ENCODE data around the gene ZC3H7B. TPM values are rescaled to one million over a fixed set of nuclear protein-coding genes. Genes with fewer than 3 reads are reported as not detected.

ZC3H7B gene
- total RNA-seq, 2 donors from 2014 or later = 35.0 to 39.3 TPM

- ATAC-seq (no peak), DNase-seq (no peak)
- intact Hi-C loops (cut with DNase I) = no loop called here
Measured at GRCh38 chr22:41310336-41310735, 9.0 kb downstream of the ZC3H7B start.

GRCh38 chr22:41311487-41311886, 10.2 kb downstream of the ZC3H7B start:
- ATAC-seq (no peak), DNase-seq (no peak)
- intact Hi-C loops (cut with DNase I) = no loop called here

DNA sequence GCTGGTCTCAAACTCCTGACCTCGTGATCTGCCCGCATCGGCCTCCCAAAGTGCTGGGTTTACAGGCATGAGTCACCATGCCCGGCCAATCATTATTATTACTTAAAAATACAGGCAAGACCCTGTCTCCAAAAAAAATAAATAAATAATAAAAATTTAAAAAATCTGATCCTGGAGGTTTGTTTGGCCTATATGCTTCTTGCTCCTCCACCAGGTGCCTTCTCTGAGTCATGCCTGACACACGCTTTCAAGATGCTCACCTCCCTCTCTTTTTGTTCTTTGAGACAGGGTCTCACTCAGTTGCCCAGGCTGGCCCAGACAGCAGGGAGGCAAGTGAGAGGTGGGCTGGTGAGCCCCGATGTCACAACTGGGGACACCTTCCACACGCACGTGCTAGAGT, 13.5 kb downstream of the ZC3H7B start:
- ATAC-seq (no peak), DNase-seq (no peak)
- intact Hi-C loops (cut with DNase I) = no loop called here

DNA sequence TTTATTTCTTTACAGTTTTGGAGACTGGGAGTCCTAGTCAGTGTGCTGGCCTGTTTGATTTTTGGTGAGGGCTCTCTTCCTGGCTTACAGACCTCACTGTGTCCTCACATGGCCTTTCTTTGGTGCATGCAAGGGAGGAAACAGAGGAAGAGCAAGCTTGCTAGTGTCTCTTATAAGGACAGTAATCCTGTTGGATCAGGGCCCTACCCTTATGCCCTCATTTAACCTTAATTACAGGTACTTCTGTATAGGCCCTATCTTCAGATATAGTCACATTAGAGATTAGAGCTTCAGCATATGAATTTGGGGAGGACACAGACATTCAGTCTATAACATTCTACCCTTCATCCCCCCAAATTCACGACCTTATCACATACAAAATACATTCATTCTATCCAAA, 14.3 kb downstream of the ZC3H7B start:
- DNase-seq (no peak), ATAC-seq (no peak)
- intact Hi-C loops (cut with DNase I) = no loop called here

DNA sequence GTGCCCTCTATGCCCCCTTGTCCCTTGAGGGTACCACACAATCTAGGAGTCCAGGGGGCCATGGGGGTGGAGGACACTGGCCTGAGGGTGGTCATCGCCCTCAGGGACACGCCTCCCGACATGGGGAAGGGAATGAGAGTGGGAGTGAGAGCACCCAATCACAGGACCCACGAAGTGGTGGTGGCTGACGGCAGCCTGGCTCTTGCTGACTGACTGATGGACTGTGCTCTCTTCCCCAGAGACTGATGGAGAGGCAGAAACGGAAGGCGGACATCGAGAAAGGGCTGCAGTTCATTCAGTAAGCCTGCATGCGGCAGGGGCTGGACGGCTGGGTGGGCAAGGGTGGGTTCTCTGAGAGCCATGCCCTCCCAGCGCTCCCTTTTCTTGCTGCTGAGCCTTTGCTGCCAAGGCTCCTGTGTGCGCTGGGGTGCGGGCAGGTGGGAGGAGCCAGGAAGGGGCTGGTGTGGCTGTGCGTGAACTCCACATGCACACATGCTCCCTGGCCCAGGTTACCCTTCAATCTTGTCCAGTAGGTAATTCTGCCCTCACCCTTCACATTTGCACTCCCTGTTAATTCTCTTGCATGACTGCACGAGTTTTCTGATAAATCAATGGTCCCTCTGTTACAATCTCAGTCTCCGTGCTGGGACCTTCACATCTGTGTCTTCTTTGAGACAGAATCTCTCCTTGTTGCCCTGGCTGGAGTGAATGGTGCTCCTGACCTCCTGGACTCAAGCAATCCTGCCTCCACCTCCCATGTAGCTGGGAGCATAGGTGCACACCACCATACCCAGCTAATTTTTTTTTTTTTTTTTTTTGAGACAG, 19.3 kb downstream of the ZC3H7B start:
- ATAC-seq (no peak), DNase-seq (no peak)
- intact Hi-C loops (cut with DNase I) = no loop called here

DNA sequence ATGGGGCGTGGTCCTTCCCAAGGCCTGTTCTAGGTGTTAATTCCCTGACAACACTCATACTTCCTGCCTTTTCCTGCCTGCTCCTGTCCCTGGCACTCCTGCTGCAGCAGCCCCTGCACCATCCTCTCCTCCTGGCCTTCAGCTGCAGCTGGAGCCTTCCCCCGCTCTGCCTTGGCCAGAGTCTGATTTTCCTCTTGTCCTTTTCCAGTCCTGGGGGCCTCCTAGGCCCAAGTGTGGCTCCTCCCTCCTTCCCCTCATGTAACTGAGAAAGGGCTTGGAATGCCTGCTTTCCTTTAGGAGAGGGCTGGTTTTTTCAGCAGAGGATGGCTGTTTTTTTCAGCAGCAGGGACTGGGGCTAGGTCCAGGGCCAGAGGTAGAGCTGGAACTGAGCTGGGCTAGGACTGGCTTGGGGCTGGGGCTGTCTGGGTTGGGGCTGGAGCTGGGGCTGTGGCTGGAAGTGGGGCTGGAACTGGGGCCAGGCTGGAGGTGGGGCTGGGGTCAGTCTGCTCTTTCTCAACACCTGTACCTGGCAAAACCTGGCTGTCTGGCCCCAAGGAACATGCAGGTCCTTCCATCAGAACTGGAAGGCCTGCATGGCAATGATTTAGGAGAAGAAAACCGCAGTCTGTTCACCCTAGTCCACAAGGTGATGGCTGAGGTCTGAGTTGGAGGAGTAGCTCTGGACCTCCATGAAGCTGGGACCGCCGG, 23.6 kb downstream of the ZC3H7B start:
- DNase-seq = no peak
- ATAC-seq = no peak
- intact Hi-C loops (cut with DNase I) = no loop called here

GRCh38 chr22:41327124-41327523, 25.8 kb downstream of the ZC3H7B start:
- intact Hi-C loops (cut with DNase I) = no loop called here
- no peak for DNase-seq

GRCh38 chr22:41330169-41330568, 28.8 kb downstream of the ZC3H7B start:
- intact Hi-C loops (cut with DNase I) = no loop called here
- DNase-seq (no peak), ATAC-seq (no peak)

More at GRCh38 chr22:41327124-41327523, 25.8 kb downstream of the ZC3H7B start:
- ATAC-seq = peak in 1 of 2 donors; percentile 19

GRCh38 chr22:41332217-41332939, 31.1 kb downstream of the ZC3H7B start:
- no peak for DNase-seq
- intact Hi-C loops (cut with DNase I) = no loop called here

DNA sequence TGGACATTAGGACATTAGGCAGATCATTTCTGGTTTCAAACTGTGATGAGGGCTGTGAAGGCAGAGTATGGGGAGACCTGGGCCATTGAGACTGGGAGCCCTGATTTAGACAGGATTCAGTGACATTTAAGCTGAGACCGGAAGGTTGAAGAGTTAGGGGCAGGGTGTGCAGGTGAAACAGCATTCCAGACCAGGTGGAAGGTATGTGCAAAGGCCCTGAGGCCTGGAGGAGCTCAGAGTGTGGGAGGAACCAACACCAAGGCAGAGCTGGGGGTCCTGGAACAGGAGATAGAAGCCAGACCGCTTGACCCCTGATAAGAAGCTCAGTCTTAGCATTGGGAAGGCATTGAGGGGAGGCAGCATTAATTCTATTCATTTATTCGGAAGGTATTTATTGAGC, 32.5 kb downstream of the ZC3H7B start:
- ATAC-seq = no peak
- intact Hi-C loops (cut with DNase I) = no loop called here
- DNase-seq = no peak

More at GRCh38 chr22:41332217-41332939, 31.1 kb downstream of the ZC3H7B start:
- ATAC-seq = no peak

DNA sequence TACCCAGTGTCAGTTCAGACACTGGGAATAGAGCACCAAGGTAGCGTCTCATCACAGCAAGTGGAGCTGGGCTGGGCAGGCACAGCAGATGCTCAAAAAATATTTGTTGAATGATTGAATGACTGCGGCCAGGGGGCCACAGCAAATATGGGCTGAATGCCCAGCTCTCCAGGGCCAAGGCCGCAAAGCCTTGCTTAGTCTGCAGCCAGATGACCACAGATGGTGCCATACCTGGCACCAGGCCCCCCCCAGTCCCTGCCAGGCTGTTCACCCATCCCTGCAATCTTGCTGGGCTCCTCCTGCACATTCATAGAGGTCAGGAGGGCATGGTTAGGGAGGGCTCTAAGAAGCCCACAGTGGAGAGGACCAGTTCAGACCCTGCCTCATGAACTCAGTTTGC, 32.9 kb downstream of the ZC3H7B start:
- DNase-seq (no peak), ATAC-seq (peak; percentile 33 to 36)
- intact Hi-C loops (cut with DNase I) = no loop called here

DNA sequence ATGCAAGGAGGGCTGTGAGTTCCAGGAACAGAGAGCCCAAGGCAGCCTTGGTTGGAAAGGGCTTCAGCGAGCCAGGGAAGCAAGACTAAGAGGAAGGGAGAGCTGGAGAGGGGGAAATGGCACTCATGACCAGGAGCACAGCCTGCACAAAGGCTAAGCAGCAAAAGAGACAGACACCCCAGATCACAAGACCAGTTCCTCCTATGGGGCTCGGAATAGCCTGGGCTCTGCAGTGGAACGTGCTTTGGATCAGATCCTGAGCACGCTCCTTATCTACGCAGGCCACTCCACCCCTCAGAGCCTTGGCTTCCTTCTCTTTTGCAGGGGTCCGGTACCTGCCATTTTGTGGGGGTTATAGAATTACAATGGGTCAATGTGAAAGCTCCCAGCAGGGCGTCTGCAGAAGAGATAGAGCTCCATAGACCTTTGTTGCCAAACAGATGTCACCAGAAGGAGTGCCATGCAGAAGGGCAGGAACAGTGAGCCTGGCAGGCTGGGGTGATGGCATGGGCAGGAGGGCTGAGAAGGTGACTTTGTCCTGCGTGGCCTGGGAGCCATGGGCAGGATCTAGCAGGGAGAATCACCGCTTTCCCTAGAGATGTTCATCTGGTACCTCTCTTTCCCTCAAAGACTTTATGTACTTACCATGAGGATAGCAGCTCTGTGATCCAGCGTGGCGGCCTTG, 33.8 kb downstream of the ZC3H7B start:
- intact Hi-C loops (cut with DNase I) = no loop called here
- ATAC-seq (peak; percentile 26 to 51), DNase-seq (no peak)

- intact Hi-C loops (cut with DNase I) = no loop called here
- DNase-seq (no peak), ATAC-seq (no peak)
Measured at GRCh38 chr22:41338614-41339212, 37.4 kb downstream of the ZC3H7B start.

DNA sequence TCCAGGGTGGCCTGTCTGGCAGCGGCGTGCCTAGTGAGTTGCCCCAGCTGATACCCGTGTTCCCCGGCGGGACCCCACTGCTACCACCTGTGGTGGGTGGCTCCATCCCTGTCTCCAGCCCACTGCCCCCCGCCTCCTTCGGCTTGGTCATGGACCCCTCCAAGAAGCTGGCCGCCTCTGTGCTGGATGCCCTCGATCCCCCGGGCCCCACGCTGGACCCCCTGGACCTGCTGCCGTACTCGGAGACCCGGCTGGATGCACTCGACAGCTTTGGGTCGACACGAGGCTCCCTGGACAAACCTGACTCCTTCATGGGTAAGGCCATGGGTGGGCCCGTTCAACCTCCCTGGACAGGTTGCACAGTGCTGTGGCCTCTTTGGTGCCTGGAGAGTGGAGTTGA, 38.5 kb downstream of the ZC3H7B start:
- ATAC-seq (no peak), DNase-seq (no peak)
- intact Hi-C loops (cut with DNase I) = no loop called here

DNA sequence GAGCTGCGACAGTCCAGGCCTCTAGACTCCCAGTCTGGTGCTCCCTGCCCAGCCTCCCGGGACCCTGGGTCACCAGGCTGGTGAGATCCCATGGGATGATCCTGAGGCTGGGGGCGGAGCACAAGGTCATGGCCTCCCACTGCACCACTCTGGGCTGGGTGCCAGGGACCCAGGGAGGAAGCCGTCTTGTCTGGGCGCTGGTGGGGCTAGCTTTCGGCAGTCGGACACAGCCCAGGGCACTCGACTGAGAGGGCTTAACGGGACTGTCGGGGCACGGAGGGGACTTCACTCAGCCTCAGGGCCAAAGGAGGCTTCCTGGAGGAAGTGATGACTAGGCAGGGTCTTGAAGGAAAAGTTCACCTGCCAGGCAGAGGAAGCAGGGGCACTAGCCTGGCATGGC, 39.0 kb downstream of the ZC3H7B start:
- DNase-seq (no peak), ATAC-seq (no peak)
- intact Hi-C loops (cut with DNase I) = no loop called here

- ATAC-seq (no peak), DNase-seq (no peak)
- intact Hi-C loops (cut with DNase I) = no loop called here
Measured at GRCh38 chr22:41341012-41341411, 39.7 kb downstream of the ZC3H7B start.

DNA sequence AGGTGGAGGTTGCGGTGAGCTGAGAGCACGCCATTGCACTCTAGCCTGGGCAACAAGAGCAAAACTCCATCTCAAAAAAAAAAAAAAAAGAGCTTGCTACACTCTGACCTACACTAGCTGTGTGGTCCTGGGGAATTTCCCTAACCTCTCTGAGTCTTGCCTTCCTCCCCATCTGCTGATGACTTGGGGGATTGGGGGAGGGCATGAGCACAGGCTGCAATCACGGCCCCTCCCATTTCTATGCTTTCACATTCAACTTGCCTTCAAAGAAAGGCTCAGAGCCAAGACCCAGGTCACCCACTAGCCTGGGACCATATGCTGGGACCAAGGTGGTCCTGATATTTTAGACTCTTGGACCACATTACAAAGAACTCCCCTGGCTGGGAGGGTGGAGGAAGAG, 40.7 kb downstream of the ZC3H7B start:
- no peak for ATAC-seq
- no peak for DNase-seq
- intact Hi-C loops (cut with DNase I) = no loop called here

DNA sequence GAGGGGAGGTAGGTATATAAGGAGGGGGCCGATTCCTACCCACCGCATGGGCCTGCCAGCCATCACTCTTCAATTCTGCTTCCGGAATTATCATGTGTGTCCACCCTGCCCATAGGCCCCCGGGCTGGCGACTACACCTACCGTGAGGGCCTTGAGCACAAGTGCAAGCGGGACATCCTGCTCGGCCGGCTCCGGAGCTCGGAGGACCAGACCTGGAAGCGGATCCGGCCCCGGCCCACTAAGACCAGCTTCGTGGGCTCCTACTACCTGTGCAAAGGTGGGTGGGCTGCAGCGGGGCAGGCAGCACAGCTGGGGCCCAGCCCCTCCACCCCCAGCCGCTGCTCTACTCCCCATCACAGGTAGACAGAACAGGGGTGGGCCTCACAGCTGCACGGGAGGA, 42.0 kb downstream of the ZC3H7B start:
- ATAC-seq (no peak), DNase-seq (no peak)
- intact Hi-C loops (cut with DNase I) = no loop called here

DNA sequence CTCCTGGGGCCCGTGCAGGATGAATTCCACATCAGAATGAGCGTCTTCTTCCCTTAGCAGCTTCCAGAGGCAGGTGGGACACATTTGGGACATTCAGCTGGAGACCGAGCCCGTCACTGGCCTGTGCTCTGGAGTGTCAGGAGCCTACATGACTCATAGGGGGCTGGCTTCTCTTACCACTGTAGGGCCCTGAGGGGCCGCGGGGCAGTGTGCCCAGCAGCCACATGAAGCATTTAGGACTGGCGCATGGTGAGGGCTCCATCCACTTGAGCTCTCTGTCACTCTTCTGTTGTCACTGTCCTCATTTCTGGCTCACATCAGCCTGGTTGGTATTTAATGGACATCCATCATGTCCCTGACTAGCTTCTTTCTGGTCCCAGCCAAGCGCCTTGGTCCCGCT, 42.4 kb downstream of the ZC3H7B start:
- ATAC-seq (peak in 1 of 2 donors; percentile 53), DNase-seq (no peak)
- intact Hi-C loops (cut with DNase I) = no loop called here
